Natural killer cell (primary cell): ENCODE results near the gene CLPTM1L. TPM values are rescaled to one million over a fixed set of nuclear protein-coding genes. Genes with fewer than 3 reads are reported as not detected.

Source experiments
- ATAC-seq, 3 donors: fragments of 150-1000 bp in 2 of 3; fragments of 200-7000 bp in 1 of 3; cut with Tn5 transposase; 1 replicate in 1 of 3; 2 replicates in 2 of 3; pipeline ENCODE4 v1.10.0; 2021; ENCODE audit warnings: mild to moderate bottlenecking in 2 of 3, moderate library complexity in 2 of 3
- DNase-seq, 2 donors: peaks; one replicate each; pipeline versions ENCODE4 v3.0.0 to v3.0.0-alpha.2; 2013 to 2021; ENCODE audit warnings: mixed read lengths in 1 of 2
- H3K27ac ChIP-seq: one replicate; pipeline ENCODE4 v1.5.1; 2013; ENCODE audit warnings: mild to moderate bottlenecking, low read length
- H3K27me3 ChIP-seq: one replicate; pipeline ENCODE4 v1.6.1; 2013; ENCODE audit warnings: low read length; ENCODE audit not compliant: control insufficient read depth, insufficient read depth
- H3K36me3 ChIP-seq: one replicate; pipeline ENCODE4 v1.6.1; 2013; ENCODE audit warnings: low read length; ENCODE audit not compliant: control insufficient read depth, insufficient read depth
- H3K4me1 ChIP-seq: one replicate; pipeline ENCODE4 v1.6.1; 2013; ENCODE audit warnings: low read length; ENCODE audit not compliant: control insufficient read depth, insufficient read depth
- H3K4me3 ChIP-seq: one replicate; pipeline ENCODE4 v1.5.1; 2013; ENCODE audit warnings: low read length
- H3K9me3 ChIP-seq: one replicate; pipeline ENCODE4 v1.6.1; 2013; ENCODE audit warnings: low read length; ENCODE audit not compliant: control insufficient read depth, insufficient read depth
- H3K27ac Mint-ChIP-seq, 2 donors: one replicate each; pipeline ENCODE4 v1.8.0; 2022; ENCODE audit warnings: mild to moderate bottlenecking in 2 of 2, mixed read lengths in 2 of 2, moderate library complexity in 1 of 2
- H3K27me3 Mint-ChIP-seq, 2 donors: one replicate each; pipeline ENCODE4 v1.8.0; 2022; ENCODE audit warnings: low read depth in 2 of 2, mixed read lengths in 2 of 2
- H3K36me3 Mint-ChIP-seq: one replicate; pipeline ENCODE4 v1.8.0; 2022; ENCODE audit warnings: mixed read lengths
- H3K4me1 Mint-ChIP-seq, 2 donors: one replicate each; pipeline ENCODE4 v1.8.0; 2022; ENCODE audit warnings: mixed read lengths in 2 of 2
- H3K4me3 Mint-ChIP-seq: one replicate; pipeline ENCODE4 v1.8.0; 2022; ENCODE audit warnings: mild to moderate bottlenecking, moderate library complexity, mixed read lengths
- H3K9me3 Mint-ChIP-seq, 2 donors: one replicate each; pipeline ENCODE4 v1.8.0; 2022; ENCODE audit warnings: mixed read lengths in 2 of 2
- WGBS: methylation state at CpG from one replicate; pipeline ENCODE4 v1.1.7; 2013; ENCODE audit warnings: missing lambda C conversion rate; ENCODE audit not compliant: insufficient coverage; 5-methylcytosine and 5-hydroxymethylcytosine counted together
- intact Hi-C: fragments of 100-400 bp; cut with micrococcal nuclease; formaldehyde crosslinking; loops from one replicate; pipeline ENCODE4 v1.14.2; 2022
- total RNA-seq, 4 donors: library from RNA; stranded (reverse); fragments of 120-200 nt in 1 of 4; gene quantifications; one replicate each; pipeline versions ENCODE4 v1.2.3 to v1.2.4, GENCODE V29; 2013 to 2022
- TF ChIP-seq, protein P1 (sequence below): fragments of 200-600 bp; IDR thresholded peaks from one replicate; pipeline ENCODE4 v1.8.0; 2022; ENCODE audit warnings: antibody characterized with exemption

The CLPTM1L gene
- total RNA-seq, 3 donors from 2014 or later (not counting 1 experiment from before 2014, with no cell fraction given), result 67.1 to 105 (median 97.5) TPM

GRCh38 chr5:1380910-1381309 is 36.0 kb upstream of the CLPTM1L start:
- TF ChIP-seq, protein P1, sequence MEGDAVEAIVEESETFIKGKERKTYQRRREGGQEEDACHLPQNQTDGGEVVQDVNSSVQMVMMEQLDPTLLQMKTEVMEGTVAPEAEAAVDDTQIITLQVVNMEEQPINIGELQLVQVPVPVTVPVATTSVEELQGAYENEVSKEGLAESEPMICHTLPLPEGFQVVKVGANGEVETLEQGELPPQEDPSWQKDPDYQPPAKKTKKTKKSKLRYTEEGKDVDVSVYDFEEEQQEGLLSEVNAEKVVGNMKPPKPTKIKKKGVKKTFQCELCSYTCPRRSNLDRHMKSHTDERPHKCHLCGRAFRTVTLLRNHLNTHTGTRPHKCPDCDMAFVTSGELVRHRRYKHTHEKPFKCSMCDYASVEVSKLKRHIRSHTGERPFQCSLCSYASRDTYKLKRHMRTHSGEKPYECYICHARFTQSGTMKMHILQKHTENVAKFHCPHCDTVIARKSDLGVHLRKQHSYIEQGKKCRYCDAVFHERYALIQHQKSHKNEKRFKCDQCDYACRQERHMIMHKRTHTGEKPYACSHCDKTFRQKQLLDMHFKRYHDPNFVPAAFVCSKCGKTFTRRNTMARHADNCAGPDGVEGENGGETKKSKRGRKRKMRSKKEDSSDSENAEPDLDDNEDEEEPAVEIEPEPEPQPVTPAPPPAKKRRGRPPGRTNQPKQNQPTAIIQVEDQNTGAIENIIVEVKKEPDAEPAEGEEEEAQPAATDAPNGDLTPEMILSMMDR, result no peak
- no peak overlapping the region for H3K4me3 Mint-ChIP-seq
- H3K27me3 Mint-ChIP-seq, result no peaks in the 10 kb centered on the region
- Histone ChIP-seq H3K4me3 (no peak overlapping the region), H3K9me3 (no peaks in the 10 kb centered on the region), H3K36me3 (no peaks in the 10 kb centered on the region), H3K27me3 (no peaks in the 10 kb centered on the region), H3K27ac (no peak overlapping the region), H3K4me1 (peaks cover 22% of the 10 kb centered on the region)
- H3K9me3 Mint-ChIP-seq, result no peaks in the 10 kb centered on the region
- no peaks in the 10 kb centered on the region for H3K36me3 Mint-ChIP-seq
- WGBS, result 91% methylated on average over 12 of the region's 12 CpGs
- no peak overlapping the region for H3K27ac Mint-ChIP-seq
- intact Hi-C loops, result loop anchor here (1.0 kb wide), 1 partner anchor 264 kb away; no protein-coding TSS in a partner anchor
- H3K4me1 Mint-ChIP-seq, result peaks cover 19 to 27% of the 10 kb centered on the region in 2 donors
- ATAC-seq (no peak), DNase-seq (no peak)

GRCh38 chr5:1380011-1380817 is 35.3 kb upstream of the CLPTM1L start:
- H3K27me3 Mint-ChIP-seq, result no peaks in the 10 kb centered on the region
- Histone ChIP-seq H3K36me3 (no peaks in the 10 kb centered on the region), H3K4me1 (peaks cover 23% of the 10 kb centered on the region), H3K27ac (no peak overlapping the region), H3K9me3 (no peaks in the 10 kb centered on the region), H3K4me3 (no peak overlapping the region), H3K27me3 (no peaks in the 10 kb centered on the region)
- peak overlapping the region in 1 of 2 donors; percentile 64 for H3K27ac Mint-ChIP-seq
- TF ChIP-seq, protein P1, result peak; percentile 94
- H3K36me3 Mint-ChIP-seq, result no peaks in the 10 kb centered on the region
- intact Hi-C loops, result loop anchor here (1.0 kb wide), 1 partner anchor 265 kb away; no protein-coding TSS in a partner anchor
- H3K4me3 Mint-ChIP-seq, result peak overlapping the region; percentile 80
- H3K9me3 Mint-ChIP-seq, result no peaks in the 10 kb centered on the region
- 24% methylated on average over 34 of the region's 34 CpGs for WGBS
- ATAC-seq (peak; percentile 87 to 92 (median 88)), DNase-seq (peak; percentile 65 to 75)
- peaks cover 21 to 28% of the 10 kb centered on the region in 2 donors for H3K4me1 Mint-ChIP-seq

DNA sequence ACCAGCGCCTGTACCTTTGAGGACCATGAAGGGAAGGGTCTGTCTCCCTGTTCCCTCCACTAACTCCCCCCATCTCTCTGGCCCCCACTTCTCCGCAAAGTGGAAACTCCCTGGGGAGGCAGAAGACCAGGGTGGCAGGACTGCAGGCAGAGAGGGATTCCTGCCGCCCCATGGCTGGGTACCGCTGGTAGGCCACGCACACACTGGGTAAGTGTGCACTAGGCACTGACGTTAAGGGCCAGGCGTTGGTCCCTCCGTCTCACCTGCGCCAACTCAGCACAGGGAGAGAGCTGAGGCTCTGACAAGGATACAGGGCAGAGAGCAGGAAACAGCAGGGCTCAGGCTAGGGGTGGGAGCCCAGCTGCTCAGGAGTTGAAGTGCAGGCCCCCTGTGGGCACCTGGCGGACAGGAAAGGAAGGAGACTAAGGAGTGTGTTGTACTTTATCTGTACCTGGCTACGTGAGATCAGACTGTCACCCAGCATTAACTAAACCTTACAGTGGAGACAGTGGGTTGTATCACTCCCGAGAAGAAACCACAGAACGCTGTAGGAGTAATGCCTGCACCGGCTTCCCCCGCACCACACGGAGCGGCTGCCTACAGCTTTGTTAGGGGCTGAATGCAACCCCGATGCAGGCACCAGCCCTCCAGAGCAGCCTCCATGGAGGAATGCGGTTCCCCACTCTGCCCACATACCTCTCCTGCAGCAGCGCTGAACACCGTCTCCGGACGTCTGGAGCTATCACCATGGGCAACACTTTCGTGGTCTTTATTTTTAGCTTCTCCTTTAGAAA is 34.2 kb upstream of the CLPTM1L start:
- no peak overlapping the region for H3K27ac Mint-ChIP-seq

More for the DNA sequence above, 34.2 kb upstream of the CLPTM1L start:
- Mint-ChIP-seq H3K4me1 (peaks cover 31 to 38% of the 10 kb centered on the region in 2 donors), H3K9me3 (no peaks in the 10 kb centered on the region), H3K27me3 (no peaks in the 10 kb centered on the region), H3K36me3 (no peaks in the 10 kb centered on the region), H3K4me3 (no peak overlapping the region)
- no peak overlapping the region for H3K27ac ChIP-seq
- intact Hi-C loops, result loop anchor here (10.0 kb wide), 1 partner anchor 156 kb away; no protein-coding TSS in a partner anchor
- H3K27me3 ChIP-seq, result no peaks in the 10 kb centered on the region
- WGBS, result 94% methylated on average over 24 of the region's 24 CpGs
- no peak overlapping the region for H3K4me3 ChIP-seq
- no peak for ATAC-seq
- no peak for DNase-seq
- H3K9me3 ChIP-seq, result no peaks in the 10 kb centered on the region
- TF ChIP-seq, protein P1, result no peak
- no peaks in the 10 kb centered on the region for H3K36me3 ChIP-seq
- H3K4me1 ChIP-seq, result peaks cover 33% of the 10 kb centered on the region
